ENCODE data around the gene EGFR.

EGFR gene

DNA sequence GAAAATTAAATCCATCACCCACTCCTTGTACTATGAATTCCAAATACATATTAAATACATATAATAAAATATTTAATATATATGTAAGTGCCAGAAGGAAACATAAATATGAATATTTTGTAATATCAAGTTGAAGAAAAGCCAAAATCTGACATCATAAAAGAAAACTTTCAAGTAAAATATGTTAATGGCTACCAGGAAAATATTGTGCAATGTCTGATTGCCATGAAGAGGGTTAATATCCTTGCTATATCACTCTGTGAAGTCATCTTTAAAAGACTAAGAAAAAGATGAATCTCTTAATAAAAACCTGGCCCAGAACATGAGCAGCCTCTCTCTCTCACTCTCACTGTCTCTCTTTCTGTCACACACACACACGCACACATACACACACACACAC, 130.2 kb downstream of the EGFR start:
- H3F3A ChIP-seq (ENCODE audit: low read depth): no peaks in the 10 kb centered on the region
- no peaks in the 10 kb centered on the region for H3K9me2 ChIP-seq (replicated peaks; ENCODE audit: low read depth, low read length)
- no peak overlapping the region for H3K9ac ChIP-seq (ENCODE audit: low read depth, low read length, poor library complexity, severe bottlenecking)
- no peaks in the 10 kb centered on the region for H3K36me3 ChIP-seq (ENCODE audit: insufficient read depth, low read length)
- no peaks in the 10 kb centered on the region for H4K20me1 ChIP-seq (ENCODE audit: insufficient read depth, low read length, poor library complexity, severe bottlenecking)
- no peak overlapping the region for H3K4me2 ChIP-seq (ENCODE audit: low read depth, low read length, poor library complexity, severe bottlenecking)
- no peaks in the 10 kb centered on the region for H3K4me1 ChIP-seq (ENCODE audit: insufficient read depth, low read length, poor library complexity, severe bottlenecking)
- TF ChIP-seq, protein P1, sequence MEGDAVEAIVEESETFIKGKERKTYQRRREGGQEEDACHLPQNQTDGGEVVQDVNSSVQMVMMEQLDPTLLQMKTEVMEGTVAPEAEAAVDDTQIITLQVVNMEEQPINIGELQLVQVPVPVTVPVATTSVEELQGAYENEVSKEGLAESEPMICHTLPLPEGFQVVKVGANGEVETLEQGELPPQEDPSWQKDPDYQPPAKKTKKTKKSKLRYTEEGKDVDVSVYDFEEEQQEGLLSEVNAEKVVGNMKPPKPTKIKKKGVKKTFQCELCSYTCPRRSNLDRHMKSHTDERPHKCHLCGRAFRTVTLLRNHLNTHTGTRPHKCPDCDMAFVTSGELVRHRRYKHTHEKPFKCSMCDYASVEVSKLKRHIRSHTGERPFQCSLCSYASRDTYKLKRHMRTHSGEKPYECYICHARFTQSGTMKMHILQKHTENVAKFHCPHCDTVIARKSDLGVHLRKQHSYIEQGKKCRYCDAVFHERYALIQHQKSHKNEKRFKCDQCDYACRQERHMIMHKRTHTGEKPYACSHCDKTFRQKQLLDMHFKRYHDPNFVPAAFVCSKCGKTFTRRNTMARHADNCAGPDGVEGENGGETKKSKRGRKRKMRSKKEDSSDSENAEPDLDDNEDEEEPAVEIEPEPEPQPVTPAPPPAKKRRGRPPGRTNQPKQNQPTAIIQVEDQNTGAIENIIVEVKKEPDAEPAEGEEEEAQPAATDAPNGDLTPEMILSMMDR (conservative IDR thresholded peaks at IDR 0.05; ENCODE audit: low read length): no peak
- TF ChIP-seq EZH2phosphoT487 (IDR thresholded peaks at IDR 0.05; ENCODE audit: borderline replicate concordance): no peak
- H2AFZ ChIP-seq (ENCODE audit: low read length): no peak overlapping the region
- peaks cover 8% of the 10 kb centered on the region; the same call in 1 of the 2 replicates for H3K9me3 ChIP-seq (ENCODE audit: insufficient read depth, low read depth, low read length)
- H3K79me2 ChIP-seq (ENCODE audit: insufficient read depth, low read length): no peaks in the 10 kb centered on the region
- H3K27me3 ChIP-seq (ENCODE audit: insufficient read depth, low read length, poor library complexity, severe bottlenecking): no peaks in the 10 kb centered on the region
- H3K4me3 ChIP-seq (ENCODE audit: low read length, poor library complexity, severe bottlenecking): no peak overlapping the region

DNA sequence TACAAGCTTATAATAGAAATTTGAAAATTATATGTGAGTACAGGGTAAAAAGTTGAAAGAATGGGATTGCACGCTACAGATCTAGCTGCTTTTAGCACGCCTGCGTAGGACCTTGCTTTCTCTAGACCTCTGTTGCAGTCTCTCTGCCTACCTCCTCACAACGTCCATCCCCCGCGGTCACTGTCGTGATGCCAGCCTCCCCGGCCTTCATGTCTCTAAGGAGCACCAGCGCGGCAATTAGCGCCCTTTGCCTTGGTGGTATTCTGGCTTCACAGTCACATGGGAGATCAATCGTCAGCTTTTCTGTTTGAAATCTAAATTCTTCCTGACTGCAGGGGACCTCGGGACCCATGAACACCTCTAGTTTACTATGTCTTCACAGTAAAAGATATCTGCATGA, 131.3 kb downstream of the EGFR start:
- peaks cover 8% of the 10 kb centered on the region; the same call in 1 of the 2 replicates for H3K9me3 ChIP-seq (ENCODE audit: insufficient read depth, low read depth, low read length)
- H3K36me3 ChIP-seq (ENCODE audit: insufficient read depth, low read length): no peaks in the 10 kb centered on the region
- H3K9ac ChIP-seq (ENCODE audit: low read depth, low read length, poor library complexity, severe bottlenecking): no peak overlapping the region
- no peaks in the 10 kb centered on the region for H3K79me2 ChIP-seq (ENCODE audit: insufficient read depth, low read length)
- H4K20me1 ChIP-seq (ENCODE audit: insufficient read depth, low read length, poor library complexity, severe bottlenecking): no peaks in the 10 kb centered on the region
- no peaks in the 10 kb centered on the region for H3K4me1 ChIP-seq (ENCODE audit: insufficient read depth, low read length, poor library complexity, severe bottlenecking)
- H2AFZ ChIP-seq (ENCODE audit: low read length): no peak overlapping the region
- no peaks in the 10 kb centered on the region for H3F3A ChIP-seq (ENCODE audit: low read depth)
- no peak overlapping the region for H3K4me3 ChIP-seq (ENCODE audit: low read length, poor library complexity, severe bottlenecking)
- H3K4me2 ChIP-seq (ENCODE audit: low read depth, low read length, poor library complexity, severe bottlenecking): no peak overlapping the region
- H3K9me2 ChIP-seq (replicated peaks; ENCODE audit: low read depth, low read length): no peaks in the 10 kb centered on the region
- H3K27me3 ChIP-seq (ENCODE audit: insufficient read depth, low read length, poor library complexity, severe bottlenecking): no peaks in the 10 kb centered on the region
- TF ChIP-seq, protein P1 (conservative IDR thresholded peaks at IDR 0.05; ENCODE audit: low read length): no peak
- no peak for TF ChIP-seq EZH2phosphoT487 (IDR thresholded peaks at IDR 0.05; ENCODE audit: borderline replicate concordance)

DNA sequence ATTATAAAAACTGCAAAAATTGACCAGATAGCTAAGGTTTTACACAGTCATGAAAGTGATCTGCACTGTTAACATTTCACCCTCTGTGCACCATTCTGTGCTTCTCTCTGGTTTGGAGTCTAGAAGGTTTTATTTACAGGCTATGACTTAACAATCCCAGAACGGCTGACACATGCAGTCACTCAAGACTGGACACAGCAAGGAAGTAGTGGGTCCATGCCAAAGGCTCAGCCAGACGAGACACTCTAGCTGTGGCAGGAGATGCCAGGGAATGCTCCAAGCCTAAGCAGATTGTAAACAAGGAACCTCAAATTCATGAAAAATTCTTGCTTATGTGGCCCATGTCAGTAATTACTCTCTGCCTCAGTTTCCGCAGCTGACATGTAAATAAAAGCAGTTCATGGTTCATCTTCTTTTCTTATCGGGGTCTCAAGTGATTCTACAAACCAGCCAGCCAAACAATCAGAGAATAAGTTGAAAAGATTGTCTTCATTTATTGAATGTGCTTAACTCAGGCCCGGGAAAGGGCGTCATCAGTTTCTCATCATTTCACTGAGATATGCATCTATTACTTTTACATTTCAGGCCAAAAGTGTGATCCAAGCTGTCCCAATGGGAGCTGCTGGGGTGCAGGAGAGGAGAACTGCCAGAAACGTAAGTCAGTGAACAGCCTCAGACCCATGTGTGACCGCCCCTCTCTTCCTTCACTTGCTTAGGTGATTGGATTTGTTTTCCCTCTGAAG, 132.1 kb downstream of the EGFR start:
- Histone ChIP-seq H2AFZ (ENCODE audit: low read length) (no peak overlapping the region), H4K20me1 (ENCODE audit: insufficient read depth, low read length, poor library complexity, severe bottlenecking) (no peaks in the 10 kb centered on the region), H3K4me2 (ENCODE audit: low read depth, low read length, poor library complexity, severe bottlenecking) (no peak overlapping the region), H3K4me3 (ENCODE audit: low read length, poor library complexity, severe bottlenecking) (no peak overlapping the region), H3K9me2 (replicated peaks; ENCODE audit: low read depth, low read length) (no peaks in the 10 kb centered on the region), H3F3A (ENCODE audit: low read depth) (no peaks in the 10 kb centered on the region), H3K9ac (ENCODE audit: low read depth, low read length, poor library complexity, severe bottlenecking) (no peak overlapping the region), H3K9me3 (ENCODE audit: insufficient read depth, low read depth, low read length) (peaks cover 8% of the 10 kb centered on the region; the same call in 1 of the 2 replicates), H3K36me3 (ENCODE audit: insufficient read depth, low read length) (no peaks in the 10 kb centered on the region), H3K4me1 (ENCODE audit: insufficient read depth, low read length, poor library complexity, severe bottlenecking) (no peaks in the 10 kb centered on the region), H3K27me3 (ENCODE audit: insufficient read depth, low read length, poor library complexity, severe bottlenecking) (no peaks in the 10 kb centered on the region), H3K79me2 (ENCODE audit: insufficient read depth, low read length) (no peaks in the 10 kb centered on the region)
- no peak for TF ChIP-seq EZH2phosphoT487 (IDR thresholded peaks at IDR 0.05; ENCODE audit: borderline replicate concordance)
- TF ChIP-seq, protein P1 (conservative IDR thresholded peaks at IDR 0.05; ENCODE audit: low read length): no peak

Data from Loucy (cell line).